K562 (cell line): Measurements from ENCODE around the gene ACSBG1. TPM values are rescaled to one million over a fixed set of nuclear protein-coding genes. Genes with fewer than 3 reads are reported as not detected.

ENCODE experiments used
- AFF1 ChIP-seq, 2 experiments: fragments of 450-650 bp; IDR thresholded peaks; 2 replicates each; pipeline ENCODE4 v1.6.1; 2018; ENCODE audit warnings: mild to moderate bottlenecking in 2 of 2, low read depth in 1 of 2; ENCODE audit not compliant: partially characterized antibody in 2 of 2
- ARNT ChIP-seq, 2 experiments: fragments of 450-650 bp; IDR thresholded peaks; 2 replicates each; pipeline ENCODE4 v1.6.1; 2016; ENCODE audit warnings: mild to moderate bottlenecking in 1 of 2
- ATF6 ChIP-seq: sonication (generic); formaldehyde crosslinking; IDR thresholded peaks from 2 replicates; pipeline ENCODE4 v1.4.0; 2020; ENCODE audit warnings: mild to moderate bottlenecking, missing genetic modification reagents
- CREB1 ChIP-seq, 2 experiments: sonication (generic) in 1 of 2; formaldehyde crosslinking in 1 of 2; IDR thresholded peaks; 2 replicates each; pipeline versions ENCODE4 v1.6.1 to v1.8.0; 2012 to 2022; ENCODE audit warnings: inconsistent platforms in 1 of 2, mild to moderate bottlenecking in 1 of 2, missing genetic modification reagents in 1 of 2, moderate library complexity in 1 of 2
- GTF2E2 ChIP-seq: fragments of 200-800 bp; sonication (Bioruptor generic); IDR thresholded peaks from 2 replicates; pipeline ENCODE4 v1.6.1; 2016; ENCODE audit warnings: missing genetic modification characterization, missing compliant biosample characterization
- HBP1 ChIP-seq: fragments of 450-650 bp; formaldehyde crosslinking; IDR thresholded peaks from 2 replicates; pipeline ENCODE4 v1.4.0; 2022; ENCODE audit warnings: missing genetic modification characterization
- HLTF ChIP-seq: fragments of 450-650 bp; IDR thresholded peaks from 2 replicates; pipeline ENCODE4 v1.6.1; 2016
- IRF9 ChIP-seq: fragments of 450-650 bp; IDR thresholded peaks from 2 replicates; pipeline ENCODE4 v1.6.1; 2016; ENCODE audit warnings: missing biosample characterization, missing genetic modification characterization
- RBM25 ChIP-seq: fragments of 200-400 bp; formaldehyde crosslinking; IDR thresholded peaks from 2 replicates; pipeline ENCODE4 v1.6.1; 2018; ENCODE audit warnings: low read length, low read depth, moderate library complexity; ENCODE audit not compliant: severe bottlenecking
- SMARCE1 ChIP-seq: fragments of 450-650 bp; IDR thresholded peaks from 2 replicates; pipeline ENCODE4 v1.7.1; 2016; ENCODE audit warnings: mild to moderate bottlenecking
- ZNF316 ChIP-seq: fragments of 450-650 bp; IDR thresholded peaks from 2 replicates; pipeline ENCODE4 v1.6.1; 2016
- polyA plus RNA-seq, 8 experiments: library from polyadenylated mRNA; depleted of rRNA in 4 of 8; stranded (reverse) in 5 of 8; unstranded in 3 of 8; fragments of >200 nt; fragmentation: Nextera tagmentation in 2 of 8; fragmentation: Illumina TruSeq in 1 of 8; extraction: Ambion mirVana in 2 of 8; extraction: Trizol in 1 of 8; gene quantifications; 2 replicates each; pipeline versions ENCODE4 v1.2.1 to v1.2.3, GENCODE V29; 2011 to 2014; ENCODE audit warnings: inconsistent platforms in 1 of 8, missing spikeins in 1 of 8
- total RNA-seq, 7 experiments: library from RNA; depleted of rRNA in 6 of 7; stranded (reverse); fragments of >200 nt in 6 of 7; fragmentation: Illumina TruSeq in 2 of 7; extraction: Trizol in 2 of 7; gene quantifications; 2 replicates each; pipeline versions ENCODE4 v1.2.1 to v1.2.3, GENCODE V29; 2011 to 2021; ENCODE audit warnings: low replicate concordance in 1 of 7

ACSBG1 gene
- total and polyA plus RNA-seq, 9 of the 15 experiments (the other 6 are each of a cell fraction or from before 2014, with no cell fraction given) = 0.36 to 6.4 (median 2.5) TPM

GRCh38 chr15:78148392-78149067, 85.8 kb downstream of the ACSBG1 start (continued):
- TF ChIP-seq AFF1 (IDR thresholded peaks at IDR 0.05; ENCODE audit: low read depth in 1 of 2, partially characterized antibody in 2 of 2) = peak in 1 of 2 experiments; percentile 49
- TF ChIP-seq RBM25 = no peak
- TF ChIP-seq CREB1 (IDR thresholded peaks at IDR 0.05) = no peak
- TF ChIP-seq CREB1 (CRISPR knock-in tag; IDR thresholded peaks at IDR 0.05) = no peak
- 0 out of 2 replicates have a peak, but pooled peaks have one; percentile 35 for TF ChIP-seq ATF6 (CRISPR knock-in tag)
- 0 out of 2 replicates have a peak, but pooled peaks have one; percentile 24 for TF ChIP-seq HLTF
- TF ChIP-seq ARNT (IDR thresholded peaks at IDR 0.05) = peak in 1 of 2 experiments; percentile 64; a peak in 1 of 4 replicates
- TF ChIP-seq HBP1 (CRISPR knock-in tag) = 0 out of 2 replicates have a peak, but pooled peaks have one; percentile 40
- TF ChIP-seq SMARCE1 = peak; percentile 39; the same call in 1 of the 2 replicates
- TF ChIP-seq IRF9 (tag) = no peak
- no peak for TF ChIP-seq ZNF316
- 0 out of 2 replicates have a peak, but pooled peaks have one; percentile 36 for TF ChIP-seq GTF2E2
